OCI-LY3 (cell line): ENCODE data around the gene XCL2.

Experiments
- CTCF ChIP-seq: fragments of 200-600, 300-600 bp; sonication (generic); IDR thresholded peaks from 2 replicates; pipeline ENCODE4 v1.5.1; 2014; ENCODE audit warnings: antibody characterized with exemption, low read length, low read depth
- EZH2phosphoT487 ChIP-seq: fragments of 200-600 bp; shearing (Covaris generic); IDR thresholded peaks from 2 replicates; pipeline ENCODE4 v1.6.1; 2018; ENCODE audit warnings: antibody characterized with exemption, mixed run types, low read depth

GRCh38 chr1:168518201-168518689 is 25.6 kb downstream of the XCL2 start:
- TF ChIP-seq CTCF, result no peak
- no peak for TF ChIP-seq EZH2phosphoT487
